K562 (cell line): ENCODE measurements around the gene ZDHHC19. TPM values are rescaled to one million over a fixed set of nuclear protein-coding genes. Genes with fewer than 3 reads are reported as not detected.
"Not testable (repeated sequence)": the region's sequence is repeated elsewhere in the genome, so short reads cannot be mapped to it uniquely, and the experiment has no call there.

ENCODE experiments used
- ATAC-seq: fragments of 200-7000 bp; cut with Tn5 transposase; 3 replicates; pipeline ENCODE4 v1.9.1; 2020; ENCODE audit warnings: moderate library complexity
- BruUV-seq: library from RNA; stranded (reverse); fragments of 400-500 nt; replicated peaks from 2 replicates; lab custom pipeline; 2021; lab: Mats Ljungman, UMichigan
- CTCF ChIA-PET: fragments of 300-600 bp; formaldehyde crosslinking; extraction: SDS; loops from one replicate; lab custom pipeline; 2021; ENCODE audit warnings: low intra/inter-chr PET ratio; lab: Yijun Ruan, JAX
- POLR2A ChIA-PET: fragments of 300-600, 350-650 bp; sonication (Branson Sonifier 250); formaldehyde crosslinking; extraction: SDS; loops from one replicate; lab custom pipeline; 2021; ENCODE audit warnings: antibody characterized with exemption, inconsistent platforms; lab: Yijun Ruan, JAX
- DNase-seq, 4 experiments: peaks; one replicate each; pipeline versions ENCODE4 v3.0.0 to v3.0.0-alpha.2; 2011 to 2018; ENCODE audit warnings: low spot score in 3 of 4, mixed read lengths in 3 of 4; ENCODE audit errors: extremely low read depth in 1 of 4
- FAIRE-seq: peaks from 2 replicates; lab custom pipeline; 2011; peaks lifted over from hg19 to GRCh38; lab: Jason Lieb, UNC
- H2AFZ ChIP-seq: 2 replicates; pipeline ENCODE4 v1.6.0; 2011; ENCODE audit warnings: low read depth, low read length, control low read depth, inconsistent platforms
- H3K27ac ChIP-seq: fragments of 200-600 bp; 3 replicates; pipeline ENCODE4 v1.8.0; 2011; ENCODE audit warnings: low read depth, mild to moderate bottlenecking, control low read depth, inconsistent platforms, low read length, moderate library complexity, mixed read lengths; ENCODE audit errors: extremely low read depth
- H3K27me3 ChIP-seq, 2 experiments: fragments of 300-600 bp in 1 of 2; 2 replicates in 1 of 2; 3 replicates in 1 of 2; pipeline versions ENCODE4 v1.6.0 to v1.8.0; 2011; ENCODE audit warnings: inconsistent platforms in 2 of 2, low read length in 2 of 2, mild to moderate bottlenecking in 1 of 2, mixed read lengths in 1 of 2, moderate library complexity in 1 of 2; ENCODE audit not compliant: control insufficient read depth in 2 of 2, insufficient read depth in 2 of 2
- H3K36me3 ChIP-seq: fragments of 300-600 bp; 3 replicates; pipeline ENCODE4 v1.8.0; 2011; ENCODE audit warnings: mild to moderate bottlenecking, low read length, inconsistent platforms; ENCODE audit not compliant: control insufficient read depth, insufficient read depth
- H3K4me1 ChIP-seq, 2 experiments: fragments of 200-600 bp in 1 of 2; replicated peaks in 1 of 2; 2 replicates in 1 of 2; 3 replicates in 1 of 2; pipeline versions ENCODE4 v1.5.1 to v1.8.0; 2011; ENCODE audit warnings: inconsistent platforms in 2 of 2, low read length in 2 of 2, mild to moderate bottlenecking in 1 of 2, mixed read lengths in 1 of 2, moderate library complexity in 1 of 2; ENCODE audit not compliant: control insufficient read depth in 2 of 2, insufficient read depth in 2 of 2
- H3K4me2 ChIP-seq: 2 replicates; pipeline ENCODE4 v1.6.1; 2011; ENCODE audit warnings: low read length, control low read depth, inconsistent platforms, mixed read lengths; ENCODE audit not compliant: insufficient read depth
- H3K4me3 ChIP-seq: fragments of 200-600 bp; sonication (generic), shearing (Covaris generic); 2 replicates; pipeline ENCODE4 v1.5.1; 2016; ENCODE audit warnings: control low read depth, inconsistent platforms
- H3K79me2 ChIP-seq: fragments of 200-600 bp; 3 replicates; pipeline ENCODE4 v1.8.0; 2011; ENCODE audit warnings: low read length, inconsistent platforms; ENCODE audit not compliant: control insufficient read depth, insufficient read depth
- H3K9ac ChIP-seq, 2 experiments: 2 replicates each; pipeline versions ENCODE4 v1.6.0 to v1.6.1; 2011; ENCODE audit warnings: low read depth in 2 of 2, low read length in 2 of 2, control low read depth in 1 of 2, inconsistent platforms in 1 of 2, mild to moderate bottlenecking in 1 of 2, mixed read lengths in 1 of 2; ENCODE audit not compliant: insufficient read depth in 1 of 2
- H3K9me1 ChIP-seq: one replicate; pipeline ENCODE4 v1.6.0; 2011; ENCODE audit warnings: inconsistent platforms, mild to moderate bottlenecking, low read length, moderate library complexity; ENCODE audit not compliant: control insufficient read depth, insufficient read depth
- H3K9me3 ChIP-seq: replicated peaks from 2 replicates; pipeline ENCODE4 v1.5.1; 2011; ENCODE audit warnings: low read depth, low read length, inconsistent platforms; ENCODE audit not compliant: control insufficient read depth, insufficient read depth
- H4K20me1 ChIP-seq: replicated peaks from 2 replicates; pipeline ENCODE4 v1.6.1; 2011; ENCODE audit warnings: low read length, inconsistent platforms, mixed read lengths; ENCODE audit not compliant: control insufficient read depth, insufficient read depth
- ARID1B ChIP-seq: fragments of 450-650 bp; IDR thresholded peaks from 2 replicates; pipeline ENCODE4 v1.6.1; 2016; ENCODE audit warnings: antibody characterized with exemption, mild to moderate bottlenecking, inconsistent platforms
- ASH1L ChIP-seq: fragments of 450-650 bp; IDR thresholded peaks from 2 replicates; pipeline ENCODE4 v1.6.1; 2018; ENCODE audit warnings: borderline replicate concordance, mild to moderate bottlenecking, low read depth; ENCODE audit not compliant: partially characterized antibody
- CC2D1A ChIP-seq: fragments of 450-650 bp; IDR thresholded peaks from 2 replicates; pipeline ENCODE4 v1.6.1; 2017; ENCODE audit warnings: mild to moderate bottlenecking
- CEBPB ChIP-seq: fragments of 450-650 bp; IDR thresholded peaks from 2 replicates; pipeline ENCODE4 v1.6.1; 2016; ENCODE audit warnings: missing genetic modification characterization, missing compliant biosample characterization
- EHMT2 ChIP-seq: fragments of 450-650 bp; IDR thresholded peaks from 2 replicates; pipeline ENCODE4 v1.6.1; 2018; ENCODE audit warnings: antibody characterized with exemption
- LARP7 ChIP-seq: fragments of 450-650 bp; IDR thresholded peaks from 2 replicates; pipeline ENCODE4 v1.6.1; 2016
- MTA1 ChIP-seq: fragments of 450-650 bp; IDR thresholded peaks from 2 replicates; pipeline ENCODE4 v1.6.1; 2017; ENCODE audit warnings: borderline replicate concordance
- TRIM24 ChIP-seq, 2 experiments: fragments of 450-650 bp; IDR thresholded peaks; 2 replicates each; pipeline ENCODE4 v1.6.1; 2016
- ZBTB2 ChIP-seq: fragments of 450-650 bp; IDR thresholded peaks from 2 replicates; pipeline ENCODE4 v1.6.1; 2016; ENCODE audit warnings: antibody characterized with exemption
- WGBS: fragments of 100-300 bp; shearing (Covaris generic); methylation state at CpG from one replicate; pipeline ENCODE4 v1.1.6; 2016; ENCODE audit warnings: low coverage, mixed read lengths; ENCODE audit not compliant: insufficient coverage; ENCODE audit errors: missing lambda C conversion rate; 5-methylcytosine and 5-hydroxymethylcytosine counted together
- in situ Hi-C: fragments of 300-500 bp; cut with MboI; formaldehyde crosslinking; loops from 4 replicates; pipeline ENCODE4 v1.15.0; 2018; ENCODE audit warnings: inconsistent platforms, mixed read lengths
- intact Hi-C: fragments of 100-400 bp; cut with micrococcal nuclease; formaldehyde crosslinking; loops from 2 replicates; pipeline ENCODE4 v1.14.2; 2022
- polyA plus RNA-seq, 8 experiments: library from polyadenylated mRNA; depleted of rRNA in 4 of 8; stranded (reverse) in 5 of 8; unstranded in 3 of 8; fragments of >200 nt; fragmentation: Nextera tagmentation in 2 of 8; fragmentation: Illumina TruSeq in 1 of 8; extraction: Ambion mirVana in 2 of 8; extraction: Trizol in 1 of 8; gene quantifications; 2 replicates each; pipeline versions ENCODE4 v1.2.1 to v1.2.3, GENCODE V29; 2011 to 2014; ENCODE audit warnings: inconsistent platforms in 1 of 8, missing spikeins in 1 of 8
- total RNA-seq, 7 experiments: library from RNA; depleted of rRNA in 6 of 7; stranded (reverse); fragments of >200 nt in 6 of 7; fragmentation: Illumina TruSeq in 2 of 7; extraction: Trizol in 2 of 7; gene quantifications; 2 replicates each; pipeline versions ENCODE4 v1.2.1 to v1.2.3, GENCODE V29; 2011 to 2021; ENCODE audit warnings: low replicate concordance in 1 of 7
- TF ChIP-seq, protein P1 (sequence below): fragments of 450-650 bp; IDR thresholded peaks from 2 replicates; pipeline ENCODE4 v1.6.1; 2017; ENCODE audit warnings: antibody characterized with exemption
- TF ChIP-seq, protein P2 (sequence below), 2 experiments: fragments of 450-650 bp; IDR thresholded peaks; 2 replicates each; pipeline ENCODE4 v1.6.1; 2016
- TF ChIP-seq, protein P3 (sequence below): IDR thresholded peaks from 2 replicates; pipeline ENCODE4 v1.6.1; 2016; ENCODE audit warnings: missing genetic modification characterization, missing compliant biosample characterization

The ZDHHC19 gene
- total and polyA plus RNA-seq, 9 of the 15 experiments (the other 6 are each of a cell fraction or from before 2014, with no cell fraction given) = 0.40 to 5.5 (median 1.1) TPM

DNA sequence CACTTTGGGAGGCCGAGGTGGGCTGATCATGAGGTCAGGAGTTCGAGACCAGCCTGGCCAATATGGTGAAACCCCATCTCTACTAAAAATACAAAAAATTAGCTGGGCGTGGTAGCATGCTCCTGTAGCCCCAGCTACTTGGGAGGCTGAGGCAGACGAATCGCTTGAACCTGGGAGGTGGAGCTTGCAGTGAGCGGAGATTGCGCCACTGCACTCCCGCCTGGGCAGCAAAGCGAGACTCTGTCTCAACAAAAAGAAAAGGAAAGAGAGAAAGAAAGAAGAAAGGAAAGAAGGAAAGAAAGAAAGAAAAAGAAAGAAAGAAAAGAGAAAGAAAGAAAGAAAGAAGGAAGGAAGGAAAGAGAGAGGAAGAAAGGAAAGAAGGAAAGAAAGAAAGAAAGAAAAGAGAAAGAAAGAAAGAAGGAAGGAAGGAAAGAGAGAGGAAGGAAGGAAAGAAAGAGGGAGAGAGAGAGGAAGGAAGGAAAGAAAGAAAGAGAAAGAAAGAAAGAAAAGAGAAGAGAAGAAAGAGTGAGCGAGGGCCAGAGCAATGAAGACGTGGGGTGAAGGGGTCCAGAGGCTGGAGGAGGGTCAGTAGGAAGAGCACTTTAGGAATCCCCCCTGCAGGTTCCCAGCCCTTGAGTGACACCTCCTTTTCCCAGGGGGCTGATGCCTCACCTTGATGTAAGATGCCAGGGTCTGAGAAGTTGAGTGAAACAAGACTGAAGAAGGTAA, 1.1 kb downstream of the ZDHHC19 start:
- BruUV-seq, intact Hi-C loops: not testable (repeated sequence)
- TF ChIP-seq CC2D1A = 0 out of 2 replicates have a peak, but pooled peaks have one; percentile 15
- TF ChIP-seq ZBTB2 = peak; percentile 76; the same call in 1 of the 2 replicates
- TF ChIP-seq TRIM24 (IDR thresholded peaks at IDR 0.05) = peak; percentile 15 to 35; a peak in 1 of 4 replicates
- TF ChIP-seq EHMT2 = 0 out of 2 replicates have a peak, but pooled peaks have one; percentile 27
- TF ChIP-seq, protein P1, sequence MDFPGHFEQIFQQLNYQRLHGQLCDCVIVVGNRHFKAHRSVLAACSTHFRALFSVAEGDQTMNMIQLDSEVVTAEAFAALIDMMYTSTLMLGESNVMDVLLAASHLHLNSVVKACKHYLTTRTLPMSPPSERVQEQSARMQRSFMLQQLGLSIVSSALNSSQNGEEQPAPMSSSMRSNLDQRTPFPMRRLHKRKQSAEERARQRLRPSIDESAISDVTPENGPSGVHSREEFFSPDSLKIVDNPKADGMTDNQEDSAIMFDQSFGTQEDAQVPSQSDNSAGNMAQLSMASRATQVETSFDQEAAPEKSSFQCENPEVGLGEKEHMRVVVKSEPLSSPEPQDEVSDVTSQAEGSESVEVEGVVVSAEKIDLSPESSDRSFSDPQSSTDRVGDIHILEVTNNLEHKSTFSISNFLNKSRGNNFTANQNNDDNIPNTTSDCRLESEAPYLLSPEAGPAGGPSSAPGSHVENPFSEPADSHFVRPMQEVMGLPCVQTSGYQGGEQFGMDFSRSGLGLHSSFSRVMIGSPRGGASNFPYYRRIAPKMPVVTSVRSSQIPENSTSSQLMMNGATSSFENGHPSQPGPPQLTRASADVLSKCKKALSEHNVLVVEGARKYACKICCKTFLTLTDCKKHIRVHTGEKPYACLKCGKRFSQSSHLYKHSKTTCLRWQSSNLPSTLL = peak; percentile 58; the same call in 1 of the 2 replicates
- TF ChIP-seq CEBPB (tag) = peak; percentile 66
- TF ChIP-seq, protein P2, sequence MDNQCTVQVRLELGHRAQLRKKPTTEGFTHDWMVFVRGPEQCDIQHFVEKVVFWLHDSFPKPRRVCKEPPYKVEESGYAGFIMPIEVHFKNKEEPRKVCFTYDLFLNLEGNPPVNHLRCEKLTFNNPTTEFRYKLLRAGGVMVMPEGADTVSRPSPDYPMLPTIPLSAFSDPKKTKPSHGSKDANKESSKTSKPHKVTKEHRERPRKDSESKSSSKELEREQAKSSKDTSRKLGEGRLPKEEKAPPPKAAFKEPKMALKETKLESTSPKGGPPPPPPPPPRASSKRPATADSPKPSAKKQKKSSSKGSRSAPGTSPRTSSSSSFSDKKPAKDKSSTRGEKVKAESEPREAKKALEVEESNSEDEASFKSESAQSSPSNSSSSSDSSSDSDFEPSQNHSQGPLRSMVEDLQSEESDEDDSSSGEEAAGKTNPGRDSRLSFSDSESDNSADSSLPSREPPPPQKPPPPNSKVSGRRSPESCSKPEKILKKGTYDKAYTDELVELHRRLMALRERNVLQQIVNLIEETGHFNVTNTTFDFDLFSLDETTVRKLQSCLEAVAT (IDR thresholded peaks at IDR 0.05) = 0 out of 4 replicates have a peak, but pooled peaks of 1 of the 2 experiments have one; percentile 29
- 0 out of 2 replicates have a peak, but pooled peaks have one; percentile 49 for TF ChIP-seq MTA1
- peak; percentile 18 for TF ChIP-seq ASH1L
- 0 out of 2 replicates have a peak, but pooled peaks have one; percentile 19 for TF ChIP-seq ARID1B
- TF ChIP-seq LARP7 = peak; percentile 79; the same call in 1 of the 2 replicates
- TF ChIP-seq, protein P3, sequence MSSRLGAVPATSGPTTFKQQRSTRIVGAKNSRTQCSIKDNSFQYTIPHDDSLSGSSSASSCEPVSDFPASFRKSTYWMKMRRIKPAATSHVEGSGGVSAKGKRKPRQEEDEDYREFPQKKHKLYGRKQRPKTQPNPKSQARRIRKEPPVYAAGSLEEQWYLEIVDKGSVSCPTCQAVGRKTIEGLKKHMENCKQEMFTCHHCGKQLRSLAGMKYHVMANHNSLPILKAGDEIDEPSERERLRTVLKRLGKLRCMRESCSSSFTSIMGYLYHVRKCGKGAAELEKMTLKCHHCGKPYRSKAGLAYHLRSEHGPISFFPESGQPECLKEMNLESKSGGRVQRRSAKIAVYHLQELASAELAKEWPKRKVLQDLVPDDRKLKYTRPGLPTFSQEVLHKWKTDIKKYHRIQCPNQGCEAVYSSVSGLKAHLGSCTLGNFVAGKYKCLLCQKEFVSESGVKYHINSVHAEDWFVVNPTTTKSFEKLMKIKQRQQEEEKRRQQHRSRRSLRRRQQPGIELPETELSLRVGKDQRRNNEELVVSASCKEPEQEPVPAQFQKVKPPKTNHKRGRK (tag) = peak; percentile 98

More for the DNA sequence above, 1.1 kb downstream of the ZDHHC19 start:
- H3K36me3 ChIP-seq, H3K27me3 ChIP-seq, H3K9me3 ChIP-seq, FAIRE-seq, H3K27ac ChIP-seq, H2AFZ ChIP-seq, ATAC-seq, DNase-seq, H3K79me2 ChIP-seq, H3K4me2 ChIP-seq, H3K4me3 ChIP-seq, CTCF ChIA-PET, H3K9me1 ChIP-seq, H4K20me1 ChIP-seq: not testable (repeated sequence)
- Histone ChIP-seq H3K4me1 (peaks cover 15 to 48% of the 10 kb centered on the region in 2 experiments; a peak in 4 of 5 replicates), H3K9ac (peak overlapping the region in 1 of 2 experiments; percentile 70; a peak in 1 of 4 replicates)
- 71% methylated on average over 10 of the region's 11 CpGs for WGBS
- POLR2A ChIA-PET = interaction anchor here (0.7 kb wide), 1 partner anchor 211 kb away, joined by 4 read pairs; no protein-coding TSS in a partner anchor
- in situ Hi-C loops = loop anchor here (25.0 kb wide), 1 partner anchor 498 kb away; the partner anchor contains the start of gene MUC20
